OCI-LY7 (cell line): ENCODE data around the gene TEDC1.

ENCODE experiments used
- EZH2phosphoT487 ChIP-seq: fragments of 200-600 bp; sonication (generic); IDR thresholded peaks from 2 replicates; pipeline ENCODE4 v1.6.1; 2018; ENCODE audit warnings: low read depth, borderline replicate concordance, mild to moderate bottlenecking, mixed run types, antibody characterized with exemption, low read length, moderate library complexity, mixed read lengths
- TF ChIP-seq, protein P1 (sequence below): fragments of 200-600 bp; sonication (generic); conservative IDR thresholded peaks from 2 replicates; pipeline ENCODE4 v1.5.1; 2014; ENCODE audit warnings: mild to moderate bottlenecking, antibody characterized with exemption, low read length, moderate library complexity, mixed read lengths

DNA sequence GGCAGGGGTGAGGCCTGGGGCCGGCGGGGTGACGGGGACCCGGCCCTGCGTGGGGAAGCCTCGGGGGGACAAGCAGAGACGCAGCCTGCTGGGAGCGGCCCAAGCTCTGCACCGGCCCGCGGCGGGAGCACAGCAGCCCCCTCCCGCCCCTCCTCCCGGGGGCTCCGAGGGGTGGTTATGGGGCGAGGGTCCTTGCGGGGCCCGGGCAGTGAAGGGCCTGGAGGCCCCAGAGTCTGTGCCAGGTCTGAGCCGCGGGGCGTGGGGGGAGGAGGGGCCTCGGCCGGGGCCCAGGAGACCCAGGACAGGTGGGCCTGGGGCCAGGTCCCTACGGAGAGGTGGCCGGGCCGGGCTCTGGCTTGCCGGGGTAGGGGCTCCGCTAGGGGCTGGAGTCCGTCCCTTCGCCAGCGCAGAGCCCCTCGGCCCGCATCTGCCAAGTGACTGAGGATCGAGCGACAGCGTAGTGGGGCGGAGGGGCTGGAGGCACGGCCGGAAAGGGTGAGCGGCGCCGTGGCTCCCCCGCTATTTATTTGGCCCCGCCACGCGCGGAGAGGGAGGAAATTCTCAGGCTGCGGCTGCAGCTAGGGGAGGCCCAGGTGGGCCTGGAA lies 35.8 kb downstream of the TEDC1 start:
- TF ChIP-seq, protein P1, sequence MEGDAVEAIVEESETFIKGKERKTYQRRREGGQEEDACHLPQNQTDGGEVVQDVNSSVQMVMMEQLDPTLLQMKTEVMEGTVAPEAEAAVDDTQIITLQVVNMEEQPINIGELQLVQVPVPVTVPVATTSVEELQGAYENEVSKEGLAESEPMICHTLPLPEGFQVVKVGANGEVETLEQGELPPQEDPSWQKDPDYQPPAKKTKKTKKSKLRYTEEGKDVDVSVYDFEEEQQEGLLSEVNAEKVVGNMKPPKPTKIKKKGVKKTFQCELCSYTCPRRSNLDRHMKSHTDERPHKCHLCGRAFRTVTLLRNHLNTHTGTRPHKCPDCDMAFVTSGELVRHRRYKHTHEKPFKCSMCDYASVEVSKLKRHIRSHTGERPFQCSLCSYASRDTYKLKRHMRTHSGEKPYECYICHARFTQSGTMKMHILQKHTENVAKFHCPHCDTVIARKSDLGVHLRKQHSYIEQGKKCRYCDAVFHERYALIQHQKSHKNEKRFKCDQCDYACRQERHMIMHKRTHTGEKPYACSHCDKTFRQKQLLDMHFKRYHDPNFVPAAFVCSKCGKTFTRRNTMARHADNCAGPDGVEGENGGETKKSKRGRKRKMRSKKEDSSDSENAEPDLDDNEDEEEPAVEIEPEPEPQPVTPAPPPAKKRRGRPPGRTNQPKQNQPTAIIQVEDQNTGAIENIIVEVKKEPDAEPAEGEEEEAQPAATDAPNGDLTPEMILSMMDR: no peak
- TF ChIP-seq EZH2phosphoT487: no peak
